ENCODE data around the gene MED15. TPM values are rescaled to one million over a fixed set of nuclear protein-coding genes. Genes with fewer than 3 reads are reported as not detected.

Gene MED15
- total and polyA plus RNA-seq, 2 of the 8 experiments (the other 6 are each of a cell fraction or from before 2014, with no cell fraction given) = 28.3 to 57.1 TPM

GRCh38 chr22:20626811-20627210 lies 119.4 kb downstream of the MED15 start:
- Histone ChIP-seq H3K4me2 (ENCODE audit: insufficient read depth in 1 of 2, low read depth in 2 of 2, low read length in 2 of 2) (no peak overlapping the region), H4K20me1 (replicated peaks in 1 of 2; ENCODE audit: control insufficient read depth in 1 of 2, insufficient read depth in 2 of 2, low read length in 2 of 2) (no peaks in the 10 kb centered on the region), H2AFZ (ENCODE audit: low read length) (no peak overlapping the region), H3K9me3 (ENCODE audit: insufficient read depth in 2 of 2, low read depth in 1 of 2, low read length in 1 of 2) (no peaks in the 10 kb centered on the region), H3K36me3 (ENCODE audit: control insufficient read depth in 2 of 4, insufficient read depth in 4 of 4, low read length in 3 of 4) (no peaks in the 10 kb centered on the region), H3K18ac (ENCODE audit: extremely low read depth, low read length) (no peak overlapping the region), H4K5ac (ENCODE audit: insufficient read length, low read depth, low read length) (no peak overlapping the region), H3K23ac (ENCODE audit: insufficient read length) (no peak overlapping the region), H3K23me2 (ENCODE audit: low read depth, low read length) (no peaks in the 10 kb centered on the region), H3K9ac (replicated peaks in 1 of 4; ENCODE audit: extremely low read depth in 1 of 4, low read depth in 3 of 4, low read length in 3 of 4) (no peak overlapping the region), H2BK120ac (replicated peaks; ENCODE audit: low read depth, low read length) (no peak overlapping the region), H3K4ac (replicated peaks; ENCODE audit: insufficient read length, low read depth, low read length) (no peak overlapping the region), H3K14ac (ENCODE audit: insufficient read length) (no peak overlapping the region), H2BK15ac (ENCODE audit: low read length) (no peak overlapping the region), H2BK12ac (ENCODE audit: low read depth, low read length) (no peak overlapping the region), H2AK5ac (ENCODE audit: low read depth, low read length) (no peak overlapping the region), H2BK5ac (ENCODE audit: low read depth, low read length) (no peak overlapping the region), H3K79me1 (ENCODE audit: low read depth, low read length) (no peaks in the 10 kb centered on the region), H4K8ac (ENCODE audit: extremely low read depth, insufficient read depth, low read length) (no peak overlapping the region), H3K27me3 (replicated peaks in 1 of 4; ENCODE audit: control insufficient read depth in 3 of 4, extremely low read depth in 1 of 4, insufficient read depth in 3 of 4, low read length in 3 of 4) (no peaks in the 10 kb centered on the region; a peak in 1 of 7 replicates), H3K56ac (replicated peaks; ENCODE audit: insufficient read length, low read depth, low read length) (no peak overlapping the region), H2BK20ac (ENCODE audit: low read length) (no peak overlapping the region), H3K27ac (ENCODE audit: low read depth, low read length) (no peak overlapping the region), H4K91ac (replicated peaks; ENCODE audit: insufficient read length, low read length) (no peak overlapping the region), H3K79me2 (ENCODE audit: control insufficient read depth in 1 of 2, insufficient read depth in 2 of 2, low read length in 2 of 2) (no peaks in the 10 kb centered on the region), H3K4me3 (ENCODE audit: extremely low read depth in 1 of 4, insufficient read depth in 2 of 4, low read depth in 3 of 4, low read length in 4 of 4) (no peak overlapping the region), H3K4me1 (replicated peaks in 1 of 4; ENCODE audit: control insufficient read depth in 3 of 4, insufficient read depth in 4 of 4, low read length in 3 of 4) (no peaks in the 10 kb centered on the region)
- CTCF ChIA-PET (ENCODE audit: partially characterized antibody) = interaction anchor here (0.9 to 1.4 kb wide), 3 partner anchors 12 to 368 kb away, joined by 3 to 5 read pairs (median 3); no protein-coding TSS in a partner anchor
- FAIRE-seq = no peak
- DNase-seq (ENCODE audit: low read depth in 1 of 2, low spot score in 2 of 2) = no peak
- 91% methylated on average over 4 of the region's 4 CpGs; no CpG with 5 or more reads in 1 of the 2 experiments for WGBS, 2 experiments (ENCODE audit: extremely low coverage in 1 of 2, insufficient coverage in 1 of 2, insufficient read length in 1 of 2, insufficient replicate concordance in 2 of 2, low coverage in 1 of 2, low lambda C conversion rate in 2 of 2, missing lambda C conversion rate in 1 of 2)
- POLR2A ChIA-PET (ENCODE audit: partially characterized antibody) = interaction anchor here (1.1 kb wide), 1 partner anchor 12 kb away, joined by 3 read pairs; no protein-coding TSS in a partner anchor
- no peak for TF ChIP-seq TAF7 (optimal IDR thresholded peaks at IDR 0.05; ENCODE audit: borderline replicate concordance, low read depth, low read length)
- no peak for TF ChIP-seq CREB1 (IDR thresholded peaks at IDR 0.05)
- TF ChIP-seq CTCF (IDR thresholded peaks at IDR 0.05; ENCODE audit: control extremely low read depth in 1 of 3, insufficient read depth in 1 of 3, low read depth in 1 of 3, low read length in 3 of 3) = no peak
- TF ChIP-seq NANOG (IDR thresholded peaks at IDR 0.05; ENCODE audit: insufficient read depth, low read depth, low read length, poor library complexity, severe bottlenecking) = no peak
- no peak for TF ChIP-seq E2F6 (IDR thresholded peaks at IDR 0.05)
- no peak for TF ChIP-seq RNF2 (IDR thresholded peaks at IDR 0.05; ENCODE audit: borderline replicate concordance, low read depth, low read length, missing control alignments, poor library complexity, severe bottlenecking)
- TF ChIP-seq POLR2AphosphoS5 (IDR thresholded peaks at IDR 0.05; ENCODE audit: low read depth, low read length) = no peak
- no peak for TF ChIP-seq ATF3 (IDR thresholded peaks at IDR 0.05; ENCODE audit: insufficient read depth, low read depth, low read length)
- no peak for TF ChIP-seq NRF1 (IDR thresholded peaks at IDR 0.05; ENCODE audit: low read depth, low read length)
- TF ChIP-seq TCF12 (IDR thresholded peaks at IDR 0.05; ENCODE audit: low read depth, low read length) = no peak

Measured in H1 (cell line).